ENCODE data around the gene CDX1.

DNA sequence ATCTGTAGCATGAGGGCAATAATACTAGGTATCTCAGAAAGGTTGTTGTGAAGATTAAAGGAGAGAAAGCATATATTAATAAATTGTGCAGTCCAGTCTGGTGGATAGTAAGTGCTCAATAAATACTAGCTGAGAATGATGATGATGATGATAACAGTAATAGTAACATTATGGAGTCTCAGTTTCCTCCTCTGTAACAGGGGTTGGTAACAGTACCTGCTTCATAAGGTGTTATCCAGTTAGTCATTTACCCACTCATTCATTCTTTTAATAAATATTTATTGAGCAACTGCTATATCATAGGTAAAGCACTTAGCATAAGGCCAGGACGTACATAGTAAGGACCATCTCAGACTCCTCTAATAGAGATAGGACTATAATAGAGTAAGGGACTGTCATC lies 30.9 kb downstream of the CDX1 start:
- TF ChIP-seq, protein P1, sequence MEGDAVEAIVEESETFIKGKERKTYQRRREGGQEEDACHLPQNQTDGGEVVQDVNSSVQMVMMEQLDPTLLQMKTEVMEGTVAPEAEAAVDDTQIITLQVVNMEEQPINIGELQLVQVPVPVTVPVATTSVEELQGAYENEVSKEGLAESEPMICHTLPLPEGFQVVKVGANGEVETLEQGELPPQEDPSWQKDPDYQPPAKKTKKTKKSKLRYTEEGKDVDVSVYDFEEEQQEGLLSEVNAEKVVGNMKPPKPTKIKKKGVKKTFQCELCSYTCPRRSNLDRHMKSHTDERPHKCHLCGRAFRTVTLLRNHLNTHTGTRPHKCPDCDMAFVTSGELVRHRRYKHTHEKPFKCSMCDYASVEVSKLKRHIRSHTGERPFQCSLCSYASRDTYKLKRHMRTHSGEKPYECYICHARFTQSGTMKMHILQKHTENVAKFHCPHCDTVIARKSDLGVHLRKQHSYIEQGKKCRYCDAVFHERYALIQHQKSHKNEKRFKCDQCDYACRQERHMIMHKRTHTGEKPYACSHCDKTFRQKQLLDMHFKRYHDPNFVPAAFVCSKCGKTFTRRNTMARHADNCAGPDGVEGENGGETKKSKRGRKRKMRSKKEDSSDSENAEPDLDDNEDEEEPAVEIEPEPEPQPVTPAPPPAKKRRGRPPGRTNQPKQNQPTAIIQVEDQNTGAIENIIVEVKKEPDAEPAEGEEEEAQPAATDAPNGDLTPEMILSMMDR (IDR thresholded peaks at IDR 0.05; ENCODE audit: low read length) = no peak
- TF ChIP-seq EZH2 (IDR thresholded peaks at IDR 0.05; ENCODE audit: borderline replicate concordance, low read length) = no peak

All from OCI-LY1 (cell line).